Measurements from ENCODE around the gene ABCD1. TPM values are rescaled to one million over a fixed set of nuclear protein-coding genes. Genes with fewer than 3 reads are reported as not detected.

ABCD1 gene
- total RNA-seq, 1 donor from 2014 or later = 11.0 TPM

DNA sequence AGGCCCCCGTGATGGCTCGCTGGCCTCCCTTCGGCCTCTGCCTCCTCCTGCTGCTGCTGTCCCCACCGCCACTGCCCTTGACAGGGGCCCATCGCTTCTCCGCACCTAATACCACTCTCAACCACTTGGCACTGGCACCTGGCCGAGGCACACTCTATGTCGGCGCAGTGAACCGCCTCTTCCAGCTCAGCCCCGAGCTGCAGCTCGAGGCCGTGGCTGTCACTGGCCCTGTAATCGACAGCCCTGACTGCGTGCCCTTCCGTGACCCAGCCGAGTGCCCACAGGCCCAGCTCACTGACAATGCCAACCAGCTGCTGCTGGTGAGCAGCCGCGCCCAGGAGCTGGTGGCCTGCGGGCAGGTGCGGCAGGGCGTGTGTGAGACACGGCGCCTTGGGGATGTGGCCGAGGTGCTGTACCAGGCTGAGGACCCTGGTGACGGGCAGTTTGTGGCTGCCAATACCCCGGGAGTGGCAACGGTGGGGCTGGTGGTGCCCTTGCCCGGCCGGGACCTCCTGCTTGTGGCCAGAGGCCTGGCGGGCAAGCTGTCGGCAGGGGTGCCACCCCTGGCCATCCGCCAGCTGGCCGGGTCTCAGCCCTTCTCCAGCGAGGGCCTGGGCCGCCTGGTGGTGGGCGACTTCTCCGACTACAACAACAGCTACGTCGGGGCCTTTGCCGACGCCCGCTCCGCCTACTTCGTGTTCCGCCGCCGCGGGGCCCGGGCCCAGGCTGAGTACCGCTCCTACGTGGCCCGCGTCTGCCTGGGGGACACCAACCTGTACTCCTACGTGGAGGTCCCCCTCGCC is 42.4 kb downstream of the ABCD1 start:
- DNase-seq (ENCODE audit: extremely low spot score in 2 of 2) = no peak
- peaks cover 30% of the 10 kb centered on the region for H3K4me1 ChIP-seq
- intact Hi-C loops (cut with DNase I) = no loop called here
- H3K36me3 ChIP-seq = no peaks in the 10 kb centered on the region
- no peaks in the 10 kb centered on the region for H3K27me3 ChIP-seq
- no peaks in the 10 kb centered on the region for H3K9me3 ChIP-seq
- no peak for TF ChIP-seq CTCF (IDR thresholded peaks at IDR 0.05)
- TF ChIP-seq POLR2AphosphoS5 (IDR thresholded peaks at IDR 0.05; ENCODE audit: insufficient read depth in 1 of 2, low read depth in 1 of 2) = no peak
- H3K4me3 ChIP-seq = no peak overlapping the region
- H3K27ac ChIP-seq = no peak overlapping the region

GRCh38 chrX:153767674-153768055 is 43.0 kb downstream of the ABCD1 start:
- Histone ChIP-seq H3K27me3 (no peaks in the 10 kb centered on the region), H3K9me3 (no peaks in the 10 kb centered on the region), H3K36me3 (no peaks in the 10 kb centered on the region), H3K27ac (no peak overlapping the region), H3K4me3 (no peak overlapping the region), H3K4me1 (peaks cover 30% of the 10 kb centered on the region)
- intact Hi-C loops (cut with DNase I) = no loop called here
- TF ChIP-seq POLR2A (IDR thresholded peaks at IDR 0.05) (no peak), CTCF (IDR thresholded peaks at IDR 0.05) (no peak), POLR2AphosphoS5 (IDR thresholded peaks at IDR 0.05; ENCODE audit: insufficient read depth in 1 of 2, low read depth in 1 of 2) (no peak)
- DNase-seq (ENCODE audit: extremely low spot score in 2 of 2) = no peak

- peaks cover 30% of the 10 kb centered on the region for H3K4me1 ChIP-seq
- no peak for DNase-seq (ENCODE audit: extremely low spot score in 2 of 2)
- no peaks in the 10 kb centered on the region for H3K27me3 ChIP-seq
- no peak overlapping the region for H3K4me3 ChIP-seq
- H3K9me3 ChIP-seq = no peaks in the 10 kb centered on the region
- TF ChIP-seq POLR2AphosphoS5 (IDR thresholded peaks at IDR 0.05; ENCODE audit: insufficient read depth in 1 of 2, low read depth in 1 of 2) (no peak), CTCF (IDR thresholded peaks at IDR 0.05) (no peak), POLR2A (IDR thresholded peaks at IDR 0.05) (no peak)
- intact Hi-C loops (cut with DNase I) = no loop called here
- no peaks in the 10 kb centered on the region for H3K36me3 ChIP-seq
- H3K27ac ChIP-seq = no peak overlapping the region
Measured at GRCh38 chrX:153768311-153769157, 43.9 kb downstream of the ABCD1 start.

GRCh38 chrX:153769158-153769864 is 44.7 kb downstream of the ABCD1 start:
- Histone ChIP-seq H3K27me3 (no peaks in the 10 kb centered on the region), H3K4me1 (peaks cover 27% of the 10 kb centered on the region), H3K9me3 (no peaks in the 10 kb centered on the region), H3K4me3 (no peak overlapping the region), H3K27ac (no peak overlapping the region), H3K36me3 (no peaks in the 10 kb centered on the region)
- no peak for TF ChIP-seq POLR2AphosphoS5 (IDR thresholded peaks at IDR 0.05; ENCODE audit: insufficient read depth in 1 of 2, low read depth in 1 of 2)
- TF ChIP-seq POLR2A (IDR thresholded peaks at IDR 0.05) = no peak
- TF ChIP-seq CTCF (IDR thresholded peaks at IDR 0.05) = no peak
- DNase-seq (ENCODE audit: extremely low spot score in 2 of 2) = no peak
- intact Hi-C loops (cut with DNase I) = no loop called here
